GM12878 (cell line): ENCODE measurements around the gene ATP2C1. TPM values are rescaled to one million over a fixed set of nuclear protein-coding genes. Genes with fewer than 3 reads are reported as not detected.

Experiments used
- ATAC-seq: fragments of 200-7000 bp; cut with Tn5 transposase; 3 replicates; pipeline ENCODE4 v1.9.1; 2020; ENCODE audit warnings: mild to moderate bottlenecking, moderate library complexity
- BruUV-seq: library from RNA; stranded (reverse); fragments of 400-500 nt; replicated peaks from 2 replicates; lab custom pipeline; 2021; lab: Mats Ljungman, UMichigan
- CTCF ChIA-PET: fragments of 300-600 bp; sonication (Branson Sonifier 250); formaldehyde crosslinking; extraction: SDS; loops from one replicate; lab custom pipeline; 2021; ENCODE audit warnings: inconsistent platforms; lab: Yijun Ruan, JAX
- POLR2A ChIA-PET: fragments of 350-600 bp; formaldehyde crosslinking; extraction: SDS; loops from one replicate; lab custom pipeline; 2021; ENCODE audit warnings: inconsistent platforms; lab: Charles Lee
- RAD21 ChIA-PET: fragments of 300-600 bp; sonication (Branson Sonifier 250); formaldehyde crosslinking; loops from one replicate; lab custom pipeline; 2023; ENCODE audit warnings: antibody characterized with exemption; ENCODE audit not compliant: unreplicated experiment; lab: Charles Lee
- SMC1A ChIA-PET: fragments of 300-600 bp; sonication (Branson Sonifier 250); formaldehyde crosslinking; loops from one replicate; lab custom pipeline; 2023; ENCODE audit not compliant: unreplicated experiment, uncharacterized antibody; lab: Charles Lee
- DNase-seq: peaks from one replicate; pipeline ENCODE4 v3.0.0-alpha.2; 2011; ENCODE audit warnings: low read depth, low spot score
- FAIRE-seq: peaks from 3 replicates; lab custom pipeline; 2011; peaks lifted over from hg19 to GRCh38; lab: Jason Lieb, UNC
- H2AFZ ChIP-seq: 2 replicates; pipeline ENCODE4 v1.6.0; 2011; ENCODE audit warnings: low read depth, low read length, control low read depth; ENCODE audit not compliant: control insufficient read depth
- H3K27ac ChIP-seq: 2 replicates; pipeline ENCODE4 v1.5.1; 2011; ENCODE audit warnings: control low read depth; ENCODE audit not compliant: control insufficient read depth, insufficient read depth
- H3K27me3 ChIP-seq, 2 experiments: replicated peaks in 1 of 2; 2 replicates each; pipeline versions ENCODE4 v1.6.0 to v1.6.1; 2011; ENCODE audit warnings: low read length in 1 of 2; ENCODE audit not compliant: control insufficient read depth in 2 of 2, insufficient read depth in 2 of 2
- H3K36me3 ChIP-seq, 2 experiments: 2 replicates each; pipeline ENCODE4 v1.5.1; 2011; ENCODE audit warnings: low read length in 1 of 2; ENCODE audit not compliant: control insufficient read depth in 2 of 2, insufficient read depth in 2 of 2
- H3K4me1 ChIP-seq: 2 replicates; pipeline ENCODE4 v1.6.1; 2011; ENCODE audit warnings: mild to moderate bottlenecking, low read length, moderate library complexity, mixed read lengths; ENCODE audit not compliant: control insufficient read depth, insufficient read depth
- H3K4me2 ChIP-seq: 2 replicates; pipeline ENCODE4 v1.6.0; 2011; ENCODE audit warnings: control low read depth; ENCODE audit not compliant: control insufficient read depth, insufficient read depth
- H3K4me3 ChIP-seq: fragments of 200-600 bp; sonication (generic); 2 replicates; pipeline ENCODE4 v1.5.1; 2016
- H3K79me2 ChIP-seq: 2 replicates; pipeline ENCODE4 v1.6.0; 2011; ENCODE audit warnings: low read length; ENCODE audit not compliant: control insufficient read depth, insufficient read depth
- H3K9ac ChIP-seq: 2 replicates; pipeline ENCODE4 v1.8.0; 2011; ENCODE audit warnings: low read length, control low read depth, mixed read lengths; ENCODE audit not compliant: control insufficient read depth, insufficient read depth
- H3K9me3 ChIP-seq: replicated peaks from 3 replicates; pipeline ENCODE4 v1.5.1; 2011; ENCODE audit warnings: mild to moderate bottlenecking, low read length; ENCODE audit not compliant: control insufficient read depth, insufficient read depth
- H4K20me1 ChIP-seq: 2 replicates; pipeline ENCODE4 v1.6.0; 2011; ENCODE audit not compliant: control insufficient read depth, insufficient read depth
- ASH2L ChIP-seq: fragments of 300-600, 200-600 bp; sonication (generic); IDR thresholded peaks from 2 replicates; pipeline ENCODE4 v1.6.1; 2017; ENCODE audit warnings: low read depth, mild to moderate bottlenecking, borderline replicate concordance
- ATF2 ChIP-seq: IDR thresholded peaks from 2 replicates; pipeline ENCODE4 v1.6.1; 2012; ENCODE audit warnings: low read length, inconsistent platforms
- BCL11A ChIP-seq: IDR thresholded peaks from 2 replicates; pipeline ENCODE4 v1.6.1; 2011; ENCODE audit warnings: low read depth, low read length
- CEBPB ChIP-seq, 2 experiments: fragments of 150-350 bp in 1 of 2; IDR thresholded peaks; 2 replicates each; pipeline ENCODE4 v1.6.1; 2012 to 2014; ENCODE audit warnings: low read depth in 2 of 2, low read length in 2 of 2, borderline replicate concordance in 1 of 2, inconsistent platforms in 1 of 2
- CHD2 ChIP-seq: IDR thresholded peaks from 2 replicates; pipeline ENCODE4 v1.6.1; 2011; ENCODE audit warnings: low read depth, low read length, improper control_type of control experiment, borderline replicate concordance
- HSF1 ChIP-seq: fragments of 150-350 bp; IDR thresholded peaks from 2 replicates; pipeline ENCODE4 v1.6.1; 2014; ENCODE audit warnings: mild to moderate bottlenecking, low read depth, low read length
- KDM1A ChIP-seq: fragments of 200-600 bp; sonication (generic); IDR thresholded peaks from 2 replicates; pipeline ENCODE4 v1.6.1; 2016; ENCODE audit warnings: borderline replicate concordance
- NFIC ChIP-seq: IDR thresholded peaks from 2 replicates; pipeline ENCODE4 v1.6.1; 2012; ENCODE audit warnings: low read depth, mild to moderate bottlenecking, inconsistent platforms, low read length, moderate library complexity
- NKRF ChIP-seq: fragments of 450-650 bp; conservative IDR thresholded peaks from 2 replicates; pipeline ENCODE4 v1.6.1; 2017; ENCODE audit warnings: mild to moderate bottlenecking, moderate library complexity
- NRF1 ChIP-seq: conservative IDR thresholded peaks from 2 replicates; pipeline ENCODE4 v1.6.1; 2011; ENCODE audit warnings: mild to moderate bottlenecking, low read depth, low read length, improper control_type of control experiment
- STAT3 ChIP-seq: IDR thresholded peaks from 2 replicates; pipeline ENCODE4 v1.6.1; 2011; ENCODE audit warnings: low read depth, low read length, improper control_type of control experiment
- ZBTB11 ChIP-seq: fragments of 450-650 bp; formaldehyde crosslinking; IDR thresholded peaks from 2 replicates; pipeline ENCODE4 v1.5.0; 2022; ENCODE audit warnings: mild to moderate bottlenecking, missing genetic modification characterization
- ZNF384 ChIP-seq: IDR thresholded peaks from 2 replicates; pipeline ENCODE4 v1.6.1; 2012; ENCODE audit warnings: low read depth, mild to moderate bottlenecking, low read length, improper control_type of control experiment, borderline replicate concordance
- whole genome bisulfite sequencing: methylation state at CpG from one replicate; pipeline ENCODE4 v1.1.6; 2016; ENCODE audit warnings: low lambda C conversion rate; ENCODE audit not compliant: insufficient replicate concordance, insufficient coverage; ENCODE audit errors: missing lambda C conversion rate; 5-methylcytosine and 5-hydroxymethylcytosine counted together
- in situ Hi-C: fragments of 300-500 bp; cut with MboI; formaldehyde crosslinking; loops from 9 replicates; pipeline ENCODE4 v1.14.3; 2018; ENCODE audit warnings: mixed read lengths
- intact Hi-C: fragments of 100-400 bp; cut with micrococcal nuclease; formaldehyde crosslinking; loops from one replicate; pipeline ENCODE4 v1.14.2; 2022; ENCODE audit not compliant: unreplicated experiment
- polyA plus RNA-seq, 11 experiments: library from polyadenylated mRNA; depleted of rRNA in 4 of 11; unstranded in 6 of 11; stranded (reverse) in 5 of 11; fragments of >200 nt; fragmentation: Nextera tagmentation in 4 of 11; fragmentation: Illumina TruSeq in 1 of 11; extraction: Ambion mirVana in 4 of 11; extraction: Trizol in 1 of 11; gene quantifications; 1 replicate in 1 of 11; 2 replicates in 10 of 11; pipeline versions ENCODE4 v1.2.1 to v1.2.3, GENCODE V29; 2011 to 2016; ENCODE audit warnings: inconsistent platforms in 2 of 11, missing spikeins in 2 of 11, low read depth in 1 of 11
- total RNA-seq, 4 experiments: library from RNA; depleted of rRNA in 3 of 4; stranded (reverse); fragments of >200 nt in 3 of 4; fragmentation: Illumina TruSeq in 1 of 4; extraction: Trizol in 1 of 4; gene quantifications; 2 replicates each; pipeline versions ENCODE4 v1.2.1 to v1.2.3, GENCODE V29; 2013 to 2021

ATP2C1 gene
- total and polyA plus RNA-seq, 10 of the 15 experiments (the other 5 are each of a cell fraction or from before 2014, with no cell fraction given), result 20.6 to 116 (median 55.1) TPM

GRCh38 chr3:130893376-130894129 is at the start of gene ATP2C1 (continued):
- TF ChIP-seq ASH2L, result peak; percentile 28; the same call in 1 of the 2 replicates
- TF ChIP-seq, all 136 proteins: peak for 40

- POLR2A ChIA-PET, result no interaction called here
These were observed 49.4 kb upstream of the ATP2C1 start for GRCh38 chr3:130844462-130844861.

More at GRCh38 chr3:130844462-130844861, 49.4 kb upstream of the ATP2C1 start:
- ChIA-PET RAD21 (interaction anchor here (0.7 to 1.0 kb wide), 2 partner anchors 8 to 16 kb away, joined by 3 read pairs; no protein-coding TSS in a partner anchor), SMC1A (interaction anchor here (1.0 kb wide), 1 partner anchor 49 kb away, joined by 4 read pairs; the partner anchor contains the start of gene ATP2C1), CTCF (interaction anchor here (1.6 to 1.9 kb wide), 2 partner anchors 49 to 188 kb away, joined by 3 to 4 read pairs; no protein-coding TSS in a partner anchor)
- no peak for DNase-seq
- Histone ChIP-seq H3K4me2 (no peak overlapping the region), H2AFZ (no peak overlapping the region), H3K4me1 (peaks cover 14% of the 10 kb centered on the region), H3K9ac (no peak overlapping the region), H3K36me3 (no peaks in the 10 kb centered on the region), H3K27me3 (no peaks in the 10 kb centered on the region), H3K4me3 (no peak overlapping the region), H3K27ac (no peak overlapping the region), H4K20me1 (no peaks in the 10 kb centered on the region), H3K79me2 (no peaks in the 10 kb centered on the region), H3K9me3 (no peaks in the 10 kb centered on the region)
- WGBS, result 100% methylated on average over 1 of the region's 1 CpG
- no peak for TF ChIP-seq CHD2
- no peak for TF ChIP-seq NRF1
- TF ChIP-seq ZNF384, result no peak
- no peak for TF ChIP-seq ZBTB11 (CRISPR knock-in tag)
- no peak for TF ChIP-seq NKRF
- no peak for TF ChIP-seq BCL11A
- TF ChIP-seq NFIC, result no peak
- no peak for TF ChIP-seq STAT3
- no peak for TF ChIP-seq CEBPB (IDR thresholded peaks at IDR 0.05; ENCODE audit: borderline replicate concordance in 1 of 2, low read depth in 2 of 2, low read length in 2 of 2)
- TF ChIP-seq ATF2, result no peak
- no peak for TF ChIP-seq KDM1A
- TF ChIP-seq HSF1, result no peak
- BruUV-seq, result no TSS peak
- no peak for FAIRE-seq
- in situ Hi-C loops, result no loop called here
- no peak for ATAC-seq
- intact Hi-C loops, result no loop called here
